Vagina (tissue), 2 donors: ENCODE measurements around the gene MED17. TPM values are rescaled to one million over a fixed set of nuclear protein-coding genes. Genes with fewer than 3 reads are reported as not detected.

Source experiments
- DNase-seq, 2 donors: peaks; one replicate each; pipeline ENCODE4 v3.0.0-alpha.2; 2017; ENCODE audit errors: extremely low spot score in 2 of 2
- H3K27ac ChIP-seq: fragments of 200-600 bp; sonication (generic); one replicate; pipeline ENCODE4 v1.5.1; 2019
- H3K27me3 ChIP-seq: fragments of 200-600 bp; sonication (generic); one replicate; pipeline ENCODE4 v1.5.1; 2019
- H3K36me3 ChIP-seq, 2 donors: fragments of 200-600 bp; sonication (generic); one replicate each; pipeline ENCODE4 v1.5.1; 2017 to 2019
- H3K4me1 ChIP-seq: fragments of 200-600 bp; sonication (generic); one replicate; pipeline ENCODE4 v1.5.1; 2019
- H3K4me3 ChIP-seq, 2 donors: fragments of 200-600 bp; sonication (generic); 1 replicate in 1 of 2; 2 replicates in 1 of 2; pipeline ENCODE4 v1.5.1; 2016 to 2019
- H3K9me3 ChIP-seq: fragments of 200-600 bp; sonication (generic); one replicate; pipeline ENCODE4 v1.5.1; 2019
- CTCF ChIP-seq, 3 experiments: fragments of 450-650 bp in 2 of 3; fragments of 200-600 bp in 1 of 3; sonication (generic) in 1 of 3; IDR thresholded peaks; one replicate each; pipeline ENCODE4 v1.5.1; 2017 to 2019; ENCODE audit warnings: antibody characterized with exemption in 3 of 3, mild to moderate bottlenecking in 2 of 3, moderate library complexity in 2 of 3
- POLR2A ChIP-seq, 2 donors: fragments of 450-650 bp; IDR thresholded peaks; one replicate each; pipeline ENCODE4 v1.6.1; 2017; ENCODE audit warnings: antibody characterized with exemption in 2 of 2, mild to moderate bottlenecking in 2 of 2, moderate library complexity in 2 of 2
- POLR2AphosphoS5 ChIP-seq, 2 donors: sonication (generic); formaldehyde crosslinking; IDR thresholded peaks; one replicate each; pipeline ENCODE4 v1.9.0; 2017; ENCODE audit warnings: antibody characterized with exemption in 2 of 2, mild to moderate bottlenecking in 2 of 2, low read depth in 1 of 2; ENCODE audit not compliant: insufficient read depth in 1 of 2
- intact Hi-C: fragments of 100-400 bp; cut with DNase I; formaldehyde crosslinking; loops from one replicate; pipeline ENCODE4 v1.15.1; 2023
- total RNA-seq: library from RNA; depleted of rRNA; stranded (reverse); fragments of >200 nt; gene quantifications from one replicate; pipeline ENCODE4 v1.2.3, GENCODE V29; 2016

MED17 gene
- total RNA-seq, 1 donor from 2014 or later: 29.0 TPM

GRCh38 chr11:93746101-93746500 lies 38.0 kb upstream of the MED17 start:
- Histone ChIP-seq H3K9me3 (no peaks in the 10 kb centered on the region), H3K27me3 (no peaks in the 10 kb centered on the region), H3K4me3 (no peak overlapping the region), H3K27ac (no peak overlapping the region), H3K36me3 (peaks cover 0 to 3% of the 10 kb centered on the region in 2 donors), H3K4me1 (no peaks in the 10 kb centered on the region)
- no peak for DNase-seq
- TF ChIP-seq POLR2AphosphoS5 (IDR thresholded peaks at IDR 0.05; ENCODE audit: insufficient read depth in 1 of 2, low read depth in 1 of 2): no peak
- TF ChIP-seq CTCF (IDR thresholded peaks at IDR 0.05): no peak
- TF ChIP-seq POLR2A (IDR thresholded peaks at IDR 0.05): no peak
- intact Hi-C loops: no loop called here

- no peak overlapping the region for H3K4me3 ChIP-seq
- H3K9me3 ChIP-seq: no peaks in the 10 kb centered on the region
- intact Hi-C loops: no loop called here
- H3K36me3 ChIP-seq: peaks cover 0 to 3% of the 10 kb centered on the region in 2 donors
- H3K27ac ChIP-seq: no peak overlapping the region
- no peaks in the 10 kb centered on the region for H3K27me3 ChIP-seq
- no peak for DNase-seq
- no peaks in the 10 kb centered on the region for H3K4me1 ChIP-seq
- no peak for TF ChIP-seq POLR2A (IDR thresholded peaks at IDR 0.05)
- TF ChIP-seq CTCF (IDR thresholded peaks at IDR 0.05): no peak
- TF ChIP-seq POLR2AphosphoS5 (IDR thresholded peaks at IDR 0.05; ENCODE audit: insufficient read depth in 1 of 2, low read depth in 1 of 2): no peak
Observed at GRCh38 chr11:93747122-93747521, 37.0 kb upstream of the MED17 start.

GRCh38 chr11:93751001-93751400 lies 33.1 kb upstream of the MED17 start:
- TF ChIP-seq POLR2A (IDR thresholded peaks at IDR 0.05): no peak
- no peaks in the 10 kb centered on the region for H3K27me3 ChIP-seq
- peaks cover 0 to 12% of the 10 kb centered on the region in 2 donors for H3K36me3 ChIP-seq
- no peak overlapping the region for H3K27ac ChIP-seq
- no peak overlapping the region for H3K4me3 ChIP-seq
- no peaks in the 10 kb centered on the region for H3K4me1 ChIP-seq
- intact Hi-C loops: no loop called here
- no peak for DNase-seq
- H3K9me3 ChIP-seq: no peaks in the 10 kb centered on the region

- DNase-seq: no peak
- H3K27me3 ChIP-seq: no peaks in the 10 kb centered on the region
- intact Hi-C loops: no loop called here
- H3K4me3 ChIP-seq: no peak overlapping the region
- TF ChIP-seq POLR2AphosphoS5 (IDR thresholded peaks at IDR 0.05; ENCODE audit: insufficient read depth in 1 of 2, low read depth in 1 of 2) (no peak), CTCF (IDR thresholded peaks at IDR 0.05) (no peak), POLR2A (IDR thresholded peaks at IDR 0.05) (no peak)
- H3K4me1 ChIP-seq: no peaks in the 10 kb centered on the region
- H3K27ac ChIP-seq: no peak overlapping the region
- peaks cover 0 to 32% of the 10 kb centered on the region in 2 donors for H3K36me3 ChIP-seq
- H3K9me3 ChIP-seq: no peaks in the 10 kb centered on the region
Observed at GRCh38 chr11:93753241-93753640, 30.8 kb upstream of the MED17 start.

- H3K4me3 ChIP-seq: no peak overlapping the region
- H3K4me1 ChIP-seq: no peaks in the 10 kb centered on the region
- intact Hi-C loops: no loop called here
- H3K27ac ChIP-seq: no peak overlapping the region
- H3K36me3 ChIP-seq: peaks cover 0 to 60% of the 10 kb centered on the region in 2 donors
- TF ChIP-seq POLR2AphosphoS5 (IDR thresholded peaks at IDR 0.05; ENCODE audit: insufficient read depth in 1 of 2, low read depth in 1 of 2): no peak
- TF ChIP-seq CTCF (IDR thresholded peaks at IDR 0.05): no peak
- no peak for TF ChIP-seq POLR2A (IDR thresholded peaks at IDR 0.05)
- DNase-seq: no peak
- H3K27me3 ChIP-seq: no peaks in the 10 kb centered on the region
- H3K9me3 ChIP-seq: no peaks in the 10 kb centered on the region
Observed at GRCh38 chr11:93756748-93757147, 27.3 kb upstream of the MED17 start.

GRCh38 chr11:93757301-93757700 lies 26.8 kb upstream of the MED17 start:
- no peak for DNase-seq
- Histone ChIP-seq H3K36me3 (peaks cover 0 to 65% of the 10 kb centered on the region in 2 donors), H3K9me3 (no peaks in the 10 kb centered on the region), H3K27ac (no peak overlapping the region), H3K4me1 (no peaks in the 10 kb centered on the region), H3K27me3 (no peaks in the 10 kb centered on the region), H3K4me3 (no peak overlapping the region)
- no peak for TF ChIP-seq POLR2A (IDR thresholded peaks at IDR 0.05)
- TF ChIP-seq CTCF (IDR thresholded peaks at IDR 0.05): no peak
- TF ChIP-seq POLR2AphosphoS5 (IDR thresholded peaks at IDR 0.05; ENCODE audit: insufficient read depth in 1 of 2, low read depth in 1 of 2): no peak
- intact Hi-C loops: no loop called here
